Loucy (cell line): Measurements from ENCODE around the gene UBE2F.

ENCODE experiments used
- H2AFZ ChIP-seq: fragments of 200-600 bp; sonication (generic); 2 replicates; pipeline ENCODE4 v1.6.0; 2016; ENCODE audit warnings: antibody characterized with exemption, mild to moderate bottlenecking, low read length, moderate library complexity
- H3F3A ChIP-seq: fragments of 200-600 bp; 2 replicates; pipeline ENCODE4 v1.6.0; 2016; ENCODE audit warnings: antibody characterized with exemption, low read depth, mild to moderate bottlenecking
- H3K27me3 ChIP-seq: fragments of 200-600 bp; sonication (generic); 2 replicates; pipeline ENCODE4 v1.6.1; 2014; ENCODE audit warnings: low read length, mild to moderate bottlenecking; ENCODE audit not compliant: insufficient read depth, poor library complexity, severe bottlenecking
- H3K36me3 ChIP-seq: fragments of 200-600 bp; sonication (generic); 2 replicates; pipeline ENCODE4 v1.6.1; 2016; ENCODE audit warnings: low read length; ENCODE audit not compliant: insufficient read depth
- H3K4me1 ChIP-seq: fragments of 200-600 bp; sonication (generic); 2 replicates; pipeline ENCODE4 v1.5.1; 2014; ENCODE audit warnings: low read length, mild to moderate bottlenecking; ENCODE audit not compliant: insufficient read depth, poor library complexity, severe bottlenecking
- H3K4me2 ChIP-seq: fragments of 200-600 bp; sonication (generic); 2 replicates; pipeline ENCODE4 v1.6.0; 2014; ENCODE audit warnings: antibody characterized with exemption, low read length, low read depth, mild to moderate bottlenecking; ENCODE audit not compliant: poor library complexity, severe bottlenecking
- H3K4me3 ChIP-seq: fragments of 200-600 bp; sonication (generic); 2 replicates; pipeline ENCODE4 v1.5.1; 2014; ENCODE audit warnings: low read length, mild to moderate bottlenecking, mixed read lengths; ENCODE audit not compliant: poor library complexity, severe bottlenecking
- H3K79me2 ChIP-seq: fragments of 200-600 bp; sonication (generic); 2 replicates; pipeline ENCODE4 v1.6.1; 2014; ENCODE audit warnings: low read length; ENCODE audit not compliant: insufficient read depth
- H3K9ac ChIP-seq: fragments of 200-600 bp; sonication (generic); 2 replicates; pipeline ENCODE4 v1.6.0; 2014; ENCODE audit warnings: mild to moderate bottlenecking, low read depth, low read length, moderate library complexity; ENCODE audit not compliant: poor library complexity, severe bottlenecking
- H3K9me2 ChIP-seq: fragments of 200-600 bp; sonication (generic); replicated peaks from 2 replicates; pipeline ENCODE4 v1.6.1; 2016; ENCODE audit warnings: low read depth, low read length, mixed read lengths
- H3K9me3 ChIP-seq: fragments of 200-600 bp; sonication (generic); 2 replicates; pipeline ENCODE4 v1.6.1; 2014; ENCODE audit warnings: mild to moderate bottlenecking, antibody characterized with exemption, low read length, low read depth; ENCODE audit not compliant: insufficient read depth
- H4K20me1 ChIP-seq: fragments of 200-600 bp; sonication (generic); 2 replicates; pipeline ENCODE4 v1.6.0; 2014; ENCODE audit warnings: antibody characterized with exemption, low read length, mild to moderate bottlenecking; ENCODE audit not compliant: insufficient read depth, poor library complexity, severe bottlenecking
- CTCF ChIP-seq: fragments of 200-600 bp; sonication (generic); conservative IDR thresholded peaks from 2 replicates; pipeline ENCODE4 v1.5.1; 2014; ENCODE audit warnings: mild to moderate bottlenecking, antibody characterized with exemption, low read length
- EZH2phosphoT487 ChIP-seq: fragments of 200-600 bp; IDR thresholded peaks from 2 replicates; pipeline ENCODE4 v1.6.1; 2018; ENCODE audit warnings: antibody characterized with exemption, mild to moderate bottlenecking, moderate library complexity, borderline replicate concordance

Gene UBE2F

GRCh38 chr2:237923481-237924163, 43.2 kb upstream of the UBE2F start:
- H3K9ac ChIP-seq: no peak overlapping the region
- no peaks in the 10 kb centered on the region for H3K79me2 ChIP-seq
- H4K20me1 ChIP-seq: no peaks in the 10 kb centered on the region
- no peaks in the 10 kb centered on the region for H3K9me2 ChIP-seq
- H3K4me1 ChIP-seq: no peaks in the 10 kb centered on the region
- H3K4me3 ChIP-seq: no peak overlapping the region
- H3K9me3 ChIP-seq: no peaks in the 10 kb centered on the region
- H2AFZ ChIP-seq: no peak overlapping the region
- no peaks in the 10 kb centered on the region for H3K27me3 ChIP-seq
- H3K36me3 ChIP-seq: no peaks in the 10 kb centered on the region
- H3K4me2 ChIP-seq: no peak overlapping the region
- TF ChIP-seq CTCF (no peak; the same call in 1 of the 2 replicates), EZH2phosphoT487 (no peak)
- no peaks in the 10 kb centered on the region for H3F3A ChIP-seq

GRCh38 chr2:237924164-237924534, 42.7 kb upstream of the UBE2F start:
- H3K27me3 ChIP-seq: no peaks in the 10 kb centered on the region
- H3K9ac ChIP-seq: no peak overlapping the region
- H2AFZ ChIP-seq: no peak overlapping the region
- no peaks in the 10 kb centered on the region for H3K9me2 ChIP-seq
- no peaks in the 10 kb centered on the region for H3K4me1 ChIP-seq
- H3K4me3 ChIP-seq: no peak overlapping the region
- H3K36me3 ChIP-seq: no peaks in the 10 kb centered on the region
- no peaks in the 10 kb centered on the region for H3F3A ChIP-seq
- no peaks in the 10 kb centered on the region for H4K20me1 ChIP-seq
- TF ChIP-seq CTCF (no peak), EZH2phosphoT487 (no peak)
- H3K9me3 ChIP-seq: no peaks in the 10 kb centered on the region
- H3K4me2 ChIP-seq: no peak overlapping the region
- H3K79me2 ChIP-seq: no peaks in the 10 kb centered on the region

GRCh38 chr2:237927135-237927534, 39.7 kb upstream of the UBE2F start:
- H3F3A ChIP-seq: no peaks in the 10 kb centered on the region
- H3K4me2 ChIP-seq: no peak overlapping the region
- H4K20me1 ChIP-seq: no peaks in the 10 kb centered on the region
- no peaks in the 10 kb centered on the region for H3K4me1 ChIP-seq
- H3K9me2 ChIP-seq: no peaks in the 10 kb centered on the region
- no peak overlapping the region for H3K4me3 ChIP-seq
- no peak overlapping the region for H3K9ac ChIP-seq
- H3K79me2 ChIP-seq: no peaks in the 10 kb centered on the region
- no peaks in the 10 kb centered on the region for H3K27me3 ChIP-seq
- H2AFZ ChIP-seq: no peak overlapping the region
- TF ChIP-seq CTCF (no peak), EZH2phosphoT487 (no peak)
- H3K36me3 ChIP-seq: no peaks in the 10 kb centered on the region
- peaks cover 5% of the 10 kb centered on the region; the same call in 1 of the 2 replicates for H3K9me3 ChIP-seq
